Melanocyte of skin (primary cell): Measurements from ENCODE around the gene SIRT7. TPM values are rescaled to one million over a fixed set of nuclear protein-coding genes. Genes with fewer than 3 reads are reported as not detected.

Experiments
- total RNA-seq, 2 donors: library from RNA; depleted of rRNA; stranded (reverse); fragments of >200 nt; gene quantifications; 2 replicates each; pipeline ENCODE4 v1.2.3, GENCODE V29; 2012

Gene SIRT7, protein sequence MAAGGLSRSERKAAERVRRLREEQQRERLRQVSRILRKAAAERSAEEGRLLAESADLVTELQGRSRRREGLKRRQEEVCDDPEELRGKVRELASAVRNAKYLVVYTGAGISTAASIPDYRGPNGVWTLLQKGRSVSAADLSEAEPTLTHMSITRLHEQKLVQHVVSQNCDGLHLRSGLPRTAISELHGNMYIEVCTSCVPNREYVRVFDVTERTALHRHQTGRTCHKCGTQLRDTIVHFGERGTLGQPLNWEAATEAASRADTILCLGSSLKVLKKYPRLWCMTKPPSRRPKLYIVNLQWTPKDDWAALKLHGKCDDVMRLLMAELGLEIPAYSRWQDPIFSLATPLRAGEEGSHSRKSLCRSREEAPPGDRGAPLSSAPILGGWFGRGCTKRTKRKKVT
- total RNA-seq, result 10 to 100 TPM; 14.1 to 15.3 TPM

GRCh38 chr17:81917565-81918332 is at the start of gene SIRT7:
Gene SIRT7 (minus strand): TSS chr17:81918176. CDS start chr17:81918131, 45 bp downstream.

GRCh38 chr17:81961087-81961511 is 43.1 kb upstream of the SIRT7 start, which contains the start of gene NOTUM:
Gene NOTUM (minus strand): TSS chr17:81961187. CDS start chr17:81960909, 278 bp downstream.

GRCh38 chr17:81947189-81947588 is 29.2 kb upstream of the SIRT7 start, which contains the start of gene MYADML2:
Gene MYADML2 (minus strand): TSS chr17:81947233. CDS start chr17:81941741, 5,492 bp downstream.

DNA sequence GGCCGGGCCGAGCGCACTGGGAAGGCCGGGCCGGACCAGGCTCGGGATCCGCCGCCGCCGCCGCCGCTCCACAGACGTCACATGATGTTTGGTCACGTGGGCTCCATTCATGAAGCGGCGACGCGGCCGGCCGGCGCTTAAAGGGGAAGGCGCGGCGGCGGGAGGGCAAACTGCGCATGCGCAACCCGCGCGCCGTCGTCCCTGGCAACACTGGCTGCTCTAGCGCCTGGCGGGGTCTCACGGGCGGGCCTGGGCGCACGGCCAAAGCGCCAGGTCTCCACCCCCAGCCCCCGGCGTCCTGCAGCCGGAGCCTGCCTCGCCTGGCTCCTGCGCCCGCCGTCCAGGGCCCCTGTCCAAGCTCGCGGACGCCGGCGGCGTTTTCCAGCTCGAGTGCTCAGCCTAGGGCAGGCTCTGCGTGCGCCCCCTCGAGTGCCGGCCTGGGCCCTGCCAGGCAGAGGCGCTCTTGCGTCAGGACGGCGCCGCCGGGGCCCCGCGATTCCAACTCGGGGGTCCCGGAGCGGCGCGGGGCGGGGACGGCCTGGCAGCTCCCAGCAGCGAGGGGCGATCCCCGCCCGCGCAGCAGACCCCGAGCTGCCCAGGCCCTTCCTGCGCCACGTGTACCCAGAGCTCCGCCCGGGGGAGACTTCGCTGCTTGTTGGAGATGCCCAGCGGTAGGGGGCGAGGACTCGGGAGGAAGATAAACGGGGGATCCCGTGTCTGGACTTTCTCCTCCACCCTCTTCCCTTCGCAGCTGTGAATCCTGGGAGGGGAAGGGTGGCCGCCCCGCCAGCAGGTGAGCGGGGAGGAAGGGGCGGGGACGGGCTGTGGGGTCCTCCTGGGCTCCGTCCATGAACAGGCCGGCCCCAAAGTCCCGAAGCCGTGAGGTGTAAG is 9.9 kb upstream of the SIRT7 start, which contains the start of gene MAFG:
Gene MAFG (minus strand): TSS at position 83 of the 891 bp plus-strand sequence. CDS start 4,550 bp downstream, outside the sequence.

DNA sequence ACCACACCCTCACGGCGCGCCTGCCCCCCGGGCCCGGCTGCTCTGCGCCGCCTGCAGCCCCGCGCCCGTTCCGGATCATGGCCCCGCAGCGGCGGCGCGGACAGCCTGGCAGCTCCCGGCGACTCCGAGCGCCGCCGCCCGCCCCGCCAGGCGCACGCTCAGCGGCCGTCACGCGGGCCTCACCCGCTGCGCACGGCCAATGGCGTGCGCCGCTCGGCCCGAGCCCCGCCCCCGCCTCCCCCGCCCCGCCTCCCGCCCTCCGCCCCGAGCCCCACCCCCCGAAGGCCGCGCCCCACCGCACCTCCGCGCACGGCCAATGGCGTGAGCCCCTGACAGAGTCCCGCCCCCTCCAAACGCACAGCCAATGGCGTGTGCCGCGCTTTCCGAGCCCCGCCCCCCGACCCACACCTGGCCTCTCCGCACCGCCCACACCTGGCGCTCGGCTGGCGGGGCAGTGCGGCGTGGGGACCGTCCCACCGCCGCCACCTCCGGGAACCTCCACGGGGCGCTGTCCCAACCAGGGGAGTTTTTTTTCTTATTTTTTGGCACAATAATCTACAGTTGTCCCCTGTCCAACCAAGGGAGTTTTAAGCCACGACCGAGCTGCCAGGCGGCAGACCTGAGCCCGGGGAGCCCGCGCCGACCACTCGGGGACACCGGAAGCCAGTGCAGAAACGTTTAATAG is 6.6 kb downstream of the SIRT7 start, which contains the start of gene PCYT2:
Gene PCYT2 (minus strand): TSS at position 123 of the 685 bp plus-strand sequence. CDS start 44 bp downstream, at position 79.

GRCh38 chr17:81902023-81902652 is 15.8 kb downstream of the SIRT7 start, which contains the start of gene NPB:
Gene NPB (plus strand): TSS chr17:81902238. CDS start chr17:81902278, 40 bp downstream.

DNA sequence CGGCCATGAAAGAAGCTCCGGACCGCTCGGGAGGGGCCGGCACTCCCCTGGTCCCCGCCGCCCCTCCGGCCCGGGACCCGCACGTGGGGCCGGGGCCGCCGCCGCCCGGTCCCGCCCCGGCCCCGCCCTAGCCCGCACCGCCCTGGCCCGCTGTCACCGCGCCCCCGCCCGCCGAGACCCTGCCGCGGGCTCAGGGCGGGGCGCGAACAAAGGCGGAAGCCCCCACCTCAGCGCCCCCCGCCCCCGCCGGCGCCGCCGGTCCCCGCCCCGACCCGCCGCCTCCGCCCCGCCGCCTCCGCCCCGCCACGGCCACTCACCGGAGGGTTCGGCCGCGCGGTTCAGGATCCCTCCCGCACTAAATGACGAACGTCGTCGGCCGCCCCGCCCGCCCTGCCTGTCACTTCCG is 47.0 kb downstream of the SIRT7 start, which contains the start of gene ARHGDIA:
Gene ARHGDIA (minus strand): TSS at position 357 of the 406 bp plus-strand sequence. CDS start 1,407 bp downstream, outside the sequence.

Other genes starting within 250 kb of the SIRT7 start
- 10 to 100 TPM; 14.0 to 17.6 TPM for gene ARL16, start 234.4 kb downstream of the SIRT7 start, total RNA-seq
- gene HGS, start 234.2 kb downstream of the SIRT7 start, total RNA-seq, result 100 to 1,000 TPM in 1 of 2 donors, 10 to 100 TPM in 1; 87.1 to 105 TPM
- gene MRPL12, start 214.8 kb downstream of the SIRT7 start, total RNA-seq, result 10 to 100 TPM; 18.6 to 30.6 TPM
- 10 to 100 TPM; 12.7 to 27.6 TPM for gene SLC25A10, start 205.9 kb downstream of the SIRT7 start, total RNA-seq
- gene GCGR, start 114.0 kb downstream of the SIRT7 start, total RNA-seq, result not detected
- gene MCRIP1, start 84.9 kb downstream of the SIRT7 start, total RNA-seq, result 10 to 100 TPM; 84.9 to 98.4 TPM
- not detected for gene PPP1R27, start 83.1 kb downstream of the SIRT7 start, total RNA-seq
- 100 to 1,000 TPM; 383 to 481 TPM for gene P4HB, start 57.6 kb downstream of the SIRT7 start, total RNA-seq
- gene ARHGDIA, start 46.8 kb downstream of the SIRT7 start, total RNA-seq, result 100 to 1,000 TPM; 192 to 263 TPM
- 100 to 1,000 TPM in 1 of 2 donors, 10 to 100 TPM in 1; 71.6 to 187 TPM for gene ALYREF, start 26.6 kb downstream of the SIRT7 start, total RNA-seq
- 100 to 1,000 TPM; 113 to 141 TPM for gene ANAPC11, start 26.5 kb downstream of the SIRT7 start, total RNA-seq
- 1 to 10 TPM in 1 of 2 donors, not detected in 1; 1.0 TPM for gene NPB, start 15.9 kb downstream of the SIRT7 start, total RNA-seq
- gene PCYT2, start 6.8 kb downstream of the SIRT7 start, total RNA-seq, result 10 to 100 TPM; 71.6 to 82.9 TPM
- 10 to 100 TPM; 23.1 to 33.0 TPM for gene MAFG, start 9.6 kb upstream of the SIRT7 start, total RNA-seq
- 10 to 100 TPM in 1 of 2 donors, 1 to 10 TPM in 1; 8.3 to 14.3 TPM for gene PYCR1, start 19.1 kb upstream of the SIRT7 start, total RNA-seq
- gene MYADML2, start 29.1 kb upstream of the SIRT7 start, total RNA-seq, result not detected
- gene NOTUM, start 43.0 kb upstream of the SIRT7 start, total RNA-seq, result not detected
- gene ASPSCR1, start 59.5 kb upstream of the SIRT7 start, total RNA-seq, result 10 to 100 TPM; 23.6 to 33.7 TPM
- 10 to 100 TPM; 24.8 to 72.9 TPM for gene CENPX, start 104.7 kb upstream of the SIRT7 start, total RNA-seq
- gene LRRC45, start 105.1 kb upstream of the SIRT7 start, total RNA-seq, result 10 to 100 TPM; 14.8 to 30.0 TPM
- 10 to 100 TPM; 10.3 to 13.7 TPM for gene RAC3, start 113.5 kb upstream of the SIRT7 start, total RNA-seq
- 10 to 100 TPM; 50.9 to 62.6 TPM for gene DCXR, start 119.5 kb upstream of the SIRT7 start, total RNA-seq
- gene RFNG, start 133.6 kb upstream of the SIRT7 start, total RNA-seq, result 10 to 100 TPM; 20.3 to 26.3 TPM
- gene GPS1, start 133.7 kb upstream of the SIRT7 start, total RNA-seq, result 100 to 1,000 TPM; 100 to 150 TPM
- 10 to 100 TPM; 64.0 to 81.3 TPM for gene DUS1L, start 147.6 kb upstream of the SIRT7 start, total RNA-seq
- gene FASN, start 180.1 kb upstream of the SIRT7 start, total RNA-seq, result 100 to 1,000 TPM; 134 to 239 TPM